Prostate gland (tissue), 2 donors: ENCODE measurements around the gene NBPF3.
"Not testable (repeated sequence)": the region's sequence is repeated elsewhere in the genome, so short reads cannot be mapped to it uniquely, and the experiment has no call there.

ENCODE experiments used
- CTCF ChIP-seq, 4 experiments: fragments of 200-600 bp in 2 of 4; fragments of 450-650 bp in 2 of 4; sonication (generic) in 2 of 4; IDR thresholded peaks; 1 replicate in 3 of 4; 2 replicates in 1 of 4; pipeline ENCODE4 v1.5.1; 2016 to 2019; ENCODE audit warnings: antibody characterized with exemption in 4 of 4, mild to moderate bottlenecking in 2 of 4, moderate library complexity in 2 of 4
- POLR2A ChIP-seq: fragments of 450-650 bp; IDR thresholded peaks from one replicate; pipeline ENCODE4 v1.6.1; 2016; ENCODE audit warnings: antibody characterized with exemption, mild to moderate bottlenecking

GRCh38 chr1:21409897-21410296, 30.0 kb upstream of the NBPF3 start:
- not testable (repeated sequence) for TF ChIP-seq POLR2A; CTCF (IDR thresholded peaks at IDR 0.05)
